Measurements from ENCODE around the gene NFIX. TPM values are rescaled to one million over a fixed set of nuclear protein-coding genes. Genes with fewer than 3 reads are reported as not detected.
A peak's percentile ranks its signal among the peaks of the same experiment; 100 is the strongest.

Gene NFIX
- total and polyA plus RNA-seq, 2 donors (not counting 1 experiment from before 2014, with no cell fraction given), result 0.69 to 5.6 TPM

DNA sequence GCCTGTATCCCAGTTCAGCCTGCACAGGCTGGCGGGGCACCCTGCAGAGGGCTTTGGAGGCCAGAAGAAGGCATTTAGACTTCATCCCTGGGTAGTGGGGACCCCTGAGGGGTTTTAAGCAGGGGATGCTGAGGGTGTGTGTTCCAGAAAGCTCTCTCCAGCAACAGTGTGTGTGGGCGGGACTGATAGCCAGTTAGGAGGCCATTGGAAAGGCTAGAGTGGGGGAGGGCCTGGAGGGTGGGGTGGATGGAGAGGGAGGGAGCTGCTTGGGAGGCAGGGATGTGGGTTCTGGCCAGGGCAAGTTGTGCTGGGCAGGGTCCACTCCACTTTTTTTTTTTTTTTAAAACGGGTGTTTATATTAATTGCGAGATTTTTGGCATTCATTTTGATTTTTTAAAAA lies 79.1 kb downstream of the NFIX start:
- intact Hi-C loops (cut with micrococcal nuclease), result no loop called here

DNA sequence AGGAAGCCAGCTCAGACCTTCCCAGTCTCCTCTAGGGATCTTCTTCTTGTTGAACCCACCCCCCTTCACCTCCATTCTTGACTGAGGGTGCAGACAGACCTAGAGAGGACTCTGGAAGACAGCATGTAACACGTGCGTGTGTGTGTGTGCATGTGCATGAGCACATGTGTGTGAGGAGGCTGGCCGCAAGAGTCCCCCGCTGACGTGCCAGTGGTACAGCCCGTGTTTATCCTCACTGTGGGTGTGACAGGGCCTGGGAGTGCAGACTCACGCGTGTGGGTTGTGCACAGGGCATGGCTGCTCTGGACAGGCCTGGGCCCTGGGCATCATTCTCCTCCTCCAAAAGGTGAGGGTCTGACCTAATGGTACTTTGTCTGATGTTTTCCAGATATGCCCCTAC lies 81.0 kb downstream of the NFIX start:
- no peak for DNase-seq
- ChIA-PET CTCF (no interaction called here), POLR2A (no interaction called here)
- no peaks in the 10 kb centered on the region for H3K4me1 ChIP-seq (ENCODE audit: control insufficient read depth in 2 of 2, insufficient read depth in 2 of 2, low read length in 2 of 2)
- intact Hi-C loops (cut with micrococcal nuclease), result no loop called here
- H3K27me3 Mint-ChIP-seq, result peaks cover 5% of the 10 kb centered on the region
- H3K4me1 Mint-ChIP-seq, result no peaks in the 10 kb centered on the region
- no peak overlapping the region for H3K4me3 Mint-ChIP-seq
- peak overlapping the region; percentile 6 for H3K27ac Mint-ChIP-seq
- H3K27ac ChIP-seq (ENCODE audit: low read length in 2 of 2), result no peak overlapping the region
- H3K9ac ChIP-seq (ENCODE audit: low read length), result no peak overlapping the region
- no peaks in the 10 kb centered on the region for H3K79me2 ChIP-seq (ENCODE audit: control insufficient read depth, insufficient read depth, low read length)
- TF ChIP-seq, protein P1, sequence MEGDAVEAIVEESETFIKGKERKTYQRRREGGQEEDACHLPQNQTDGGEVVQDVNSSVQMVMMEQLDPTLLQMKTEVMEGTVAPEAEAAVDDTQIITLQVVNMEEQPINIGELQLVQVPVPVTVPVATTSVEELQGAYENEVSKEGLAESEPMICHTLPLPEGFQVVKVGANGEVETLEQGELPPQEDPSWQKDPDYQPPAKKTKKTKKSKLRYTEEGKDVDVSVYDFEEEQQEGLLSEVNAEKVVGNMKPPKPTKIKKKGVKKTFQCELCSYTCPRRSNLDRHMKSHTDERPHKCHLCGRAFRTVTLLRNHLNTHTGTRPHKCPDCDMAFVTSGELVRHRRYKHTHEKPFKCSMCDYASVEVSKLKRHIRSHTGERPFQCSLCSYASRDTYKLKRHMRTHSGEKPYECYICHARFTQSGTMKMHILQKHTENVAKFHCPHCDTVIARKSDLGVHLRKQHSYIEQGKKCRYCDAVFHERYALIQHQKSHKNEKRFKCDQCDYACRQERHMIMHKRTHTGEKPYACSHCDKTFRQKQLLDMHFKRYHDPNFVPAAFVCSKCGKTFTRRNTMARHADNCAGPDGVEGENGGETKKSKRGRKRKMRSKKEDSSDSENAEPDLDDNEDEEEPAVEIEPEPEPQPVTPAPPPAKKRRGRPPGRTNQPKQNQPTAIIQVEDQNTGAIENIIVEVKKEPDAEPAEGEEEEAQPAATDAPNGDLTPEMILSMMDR (IDR thresholded peaks at IDR 0.05), result no peak
- no peak for TF ChIP-seq EZH2 (IDR thresholded peaks at IDR 0.05; ENCODE audit: borderline replicate concordance, insufficient read depth, low read depth, low read length, poor library complexity, severe bottlenecking)
- no peak overlapping the region for H3K4me3 ChIP-seq (ENCODE audit: control extremely low read depth in 1 of 5, extremely low read depth in 1 of 5, insufficient read depth in 1 of 5, low read depth in 2 of 5, low read length in 4 of 5)
- no peaks in the 10 kb centered on the region for H3K9me3 ChIP-seq (ENCODE audit: control extremely low read depth in 1 of 3, control insufficient read depth in 2 of 3, insufficient read depth in 1 of 3, low read length in 2 of 3)
- no peak overlapping the region for H2AFZ ChIP-seq (ENCODE audit: insufficient read depth, low read depth, low read length, poor library complexity, severe bottlenecking)
- no peaks in the 10 kb centered on the region for H3K36me3 ChIP-seq (replicated peaks in 1 of 2; ENCODE audit: control extremely low read depth in 1 of 2, control insufficient read depth in 1 of 2, extremely low read depth in 1 of 2, insufficient read depth in 2 of 2, low read length in 1 of 2)
- H3K4me2 ChIP-seq (replicated peaks; ENCODE audit: low read depth, low read length, poor library complexity, severe bottlenecking), result no peak overlapping the region
- 94% methylated on average over 8 of the region's 8 CpGs for WGBS (ENCODE audit: insufficient coverage)
- H3K27me3 ChIP-seq (replicated peaks in 1 of 4; ENCODE audit: control extremely low read depth in 1 of 4, control insufficient read depth in 3 of 4, insufficient read depth in 4 of 4, low read length in 3 of 4), result no peaks in the 10 kb centered on the region
- ATAC-seq (ENCODE audit: low read depth), result no peak
- H3K9me3 Mint-ChIP-seq (ENCODE audit: insufficient read depth), result no peaks in the 10 kb centered on the region
- H4K20me1 ChIP-seq (ENCODE audit: control insufficient read depth, insufficient read depth, low read length, poor library complexity, severe bottlenecking), result no peaks in the 10 kb centered on the region

More for the DNA sequence above, 79.1 kb downstream of the NFIX start:
- no peaks in the 10 kb centered on the region for H3K4me1 ChIP-seq (ENCODE audit: control insufficient read depth in 2 of 2, insufficient read depth in 2 of 2, low read length in 2 of 2)
- CTCF ChIA-PET, result interaction anchor here (1.4 to 1.6 kb wide), 2 partner anchors 13 to 16 kb away, joined by 4 to 7 read pairs; no protein-coding TSS in a partner anchor
- no peak overlapping the region for H3K4me3 ChIP-seq (ENCODE audit: control extremely low read depth in 1 of 5, extremely low read depth in 1 of 5, insufficient read depth in 1 of 5, low read depth in 2 of 5, low read length in 4 of 5)
- no peaks in the 10 kb centered on the region for H3K27me3 ChIP-seq (replicated peaks in 1 of 4; ENCODE audit: control extremely low read depth in 1 of 4, control insufficient read depth in 3 of 4, insufficient read depth in 4 of 4, low read length in 3 of 4)
- H2AFZ ChIP-seq (ENCODE audit: insufficient read depth, low read depth, low read length, poor library complexity, severe bottlenecking), result no peak overlapping the region
- Mint-ChIP-seq H3K4me1 (no peaks in the 10 kb centered on the region), H3K9me3 (ENCODE audit: insufficient read depth) (no peaks in the 10 kb centered on the region), H3K4me3 (no peak overlapping the region), H3K27ac (no peak overlapping the region), H3K27me3 (peaks cover 12% of the 10 kb centered on the region)
- POLR2A ChIA-PET, result no interaction called here
- DNase-seq (no peak), ATAC-seq (ENCODE audit: low read depth) (no peak)
- WGBS (ENCODE audit: insufficient coverage), result 100% methylated on average over 2 of the region's 4 CpGs
- no peaks in the 10 kb centered on the region for H3K36me3 ChIP-seq (replicated peaks in 1 of 2; ENCODE audit: control extremely low read depth in 1 of 2, control insufficient read depth in 1 of 2, extremely low read depth in 1 of 2, insufficient read depth in 2 of 2, low read length in 1 of 2)
- no peak overlapping the region for H3K27ac ChIP-seq (ENCODE audit: low read length in 2 of 2)
- no peak overlapping the region for H3K9ac ChIP-seq (ENCODE audit: low read length)
- H3K4me2 ChIP-seq (replicated peaks; ENCODE audit: low read depth, low read length, poor library complexity, severe bottlenecking), result no peak overlapping the region
- H3K79me2 ChIP-seq (ENCODE audit: control insufficient read depth, insufficient read depth, low read length), result no peaks in the 10 kb centered on the region
- no peaks in the 10 kb centered on the region for H3K9me3 ChIP-seq (ENCODE audit: control extremely low read depth in 1 of 3, control insufficient read depth in 2 of 3, insufficient read depth in 1 of 3, low read length in 2 of 3)
- TF ChIP-seq EZH2 (IDR thresholded peaks at IDR 0.05; ENCODE audit: borderline replicate concordance, insufficient read depth, low read depth, low read length, poor library complexity, severe bottlenecking), result no peak
- TF ChIP-seq, protein P1 (IDR thresholded peaks at IDR 0.05), result no peak
- H4K20me1 ChIP-seq (ENCODE audit: control insufficient read depth, insufficient read depth, low read length, poor library complexity, severe bottlenecking), result no peaks in the 10 kb centered on the region
